Measurements from ENCODE around the gene ACKR3.

GRCh38 chr2:236601316-236602202 is 31.9 kb downstream of the ACKR3 start:
- TF ChIP-seq, protein P1, sequence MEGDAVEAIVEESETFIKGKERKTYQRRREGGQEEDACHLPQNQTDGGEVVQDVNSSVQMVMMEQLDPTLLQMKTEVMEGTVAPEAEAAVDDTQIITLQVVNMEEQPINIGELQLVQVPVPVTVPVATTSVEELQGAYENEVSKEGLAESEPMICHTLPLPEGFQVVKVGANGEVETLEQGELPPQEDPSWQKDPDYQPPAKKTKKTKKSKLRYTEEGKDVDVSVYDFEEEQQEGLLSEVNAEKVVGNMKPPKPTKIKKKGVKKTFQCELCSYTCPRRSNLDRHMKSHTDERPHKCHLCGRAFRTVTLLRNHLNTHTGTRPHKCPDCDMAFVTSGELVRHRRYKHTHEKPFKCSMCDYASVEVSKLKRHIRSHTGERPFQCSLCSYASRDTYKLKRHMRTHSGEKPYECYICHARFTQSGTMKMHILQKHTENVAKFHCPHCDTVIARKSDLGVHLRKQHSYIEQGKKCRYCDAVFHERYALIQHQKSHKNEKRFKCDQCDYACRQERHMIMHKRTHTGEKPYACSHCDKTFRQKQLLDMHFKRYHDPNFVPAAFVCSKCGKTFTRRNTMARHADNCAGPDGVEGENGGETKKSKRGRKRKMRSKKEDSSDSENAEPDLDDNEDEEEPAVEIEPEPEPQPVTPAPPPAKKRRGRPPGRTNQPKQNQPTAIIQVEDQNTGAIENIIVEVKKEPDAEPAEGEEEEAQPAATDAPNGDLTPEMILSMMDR (IDR thresholded peaks at IDR 0.05; ENCODE audit: poor library complexity, severe bottlenecking): no peak
- TF ChIP-seq POLR2AphosphoS5 (IDR thresholded peaks at IDR 0.05) (no peak), SMC3 (conservative IDR thresholded peaks at IDR 0.05; ENCODE audit: poor library complexity) (no peak), EZH2 (IDR thresholded peaks at IDR 0.05; ENCODE audit: borderline replicate concordance, insufficient read depth, low read length, poor library complexity, severe bottlenecking) (no peak), RAD21 (conservative IDR thresholded peaks at IDR 0.05) (no peak), MXI1 (conservative IDR thresholded peaks at IDR 0.05; ENCODE audit: poor library complexity, severe bottlenecking) (no peak)
